HepG2 (cell line): ENCODE data around the gene TUBA3C. TPM values are rescaled to one million over a fixed set of nuclear protein-coding genes. Genes with fewer than 3 reads are reported as not detected.

Experiments
- ATAC-seq: fragments of 200-7000 bp; cut with Tn5 transposase; 3 replicates; pipeline ENCODE4 v1.9.1; 2020; ENCODE audit warnings: mild to moderate bottlenecking, moderate library complexity
- BruUV-seq: library from RNA; stranded (reverse); fragments of 400-500 nt; replicated peaks from 2 replicates; lab custom pipeline; 2021; lab: Mats Ljungman, UMichigan
- CTCF ChIA-PET: fragments of 300-600 bp; formaldehyde crosslinking; extraction: SDS; loops from one replicate; lab custom pipeline; 2021; ENCODE audit warnings: low total read pairs, inconsistent platforms, low intra/inter-chr PET ratio; lab: Yijun Ruan, JAX
- POLR2A ChIA-PET: fragments of 350-600 bp; sonication (Branson Sonifier 250); formaldehyde crosslinking; loops from one replicate; lab custom pipeline; 2020; ENCODE audit warnings: antibody characterized with exemption, inconsistent platforms; lab: Yijun Ruan, JAX
- DNase-seq: peaks from one replicate; pipeline ENCODE4 v3.0.0-alpha.2; 2015; ENCODE audit warnings: low spot score
- FAIRE-seq: peaks from 3 replicates; lab custom pipeline; 2011; peaks lifted over from hg19 to GRCh38; lab: Jason Lieb, UNC
- H2AFZ ChIP-seq: one replicate; pipeline ENCODE4 v1.6.1; 2011; ENCODE audit warnings: low read length, inconsistent platforms
- H3K27ac ChIP-seq: fragments of 300-600 bp; 3 replicates; pipeline ENCODE4 v1.8.0; 2011; ENCODE audit warnings: mixed run types, mild to moderate bottlenecking, mixed read lengths, low read length, inconsistent platforms; ENCODE audit not compliant: insufficient read depth; ENCODE audit errors: extremely low read length
- H3K27me3 ChIP-seq, 2 experiments: fragments of 200-600 bp in 1 of 2; 2 replicates in 1 of 2; 3 replicates in 1 of 2; pipeline versions ENCODE4 v1.6.0 to v1.8.0; 2011; ENCODE audit warnings: low read length in 2 of 2, mild to moderate bottlenecking in 2 of 2, moderate library complexity in 2 of 2, inconsistent platforms in 1 of 2; ENCODE audit not compliant: insufficient read depth in 2 of 2, control insufficient read depth in 1 of 2
- H3K36me3 ChIP-seq, 2 experiments: fragments of 200-600 bp in 1 of 2; replicated peaks in 1 of 2; 2 replicates in 1 of 2; 3 replicates in 1 of 2; pipeline versions ENCODE4 v1.5.1 to v1.8.0; 2011; ENCODE audit warnings: low read length in 2 of 2, inconsistent platforms in 1 of 2; ENCODE audit not compliant: insufficient read depth in 2 of 2, control insufficient read depth in 1 of 2
- H3K4me1 ChIP-seq: 2 replicates; pipeline ENCODE4 v1.5.1; 2012; ENCODE audit warnings: low read length, inconsistent platforms; ENCODE audit not compliant: insufficient read depth
- H3K4me2 ChIP-seq: 2 replicates; pipeline ENCODE4 v1.6.0; 2011; ENCODE audit warnings: low read depth, low read length, inconsistent platforms
- H3K4me3 ChIP-seq, 3 experiments: fragments of 200-600 bp in 1 of 3; sonication (generic), shearing (Covaris generic) in 1 of 3; replicated peaks in 1 of 3; 2 replicates each; pipeline ENCODE4 v1.5.1; 2011 to 2016; ENCODE audit warnings: low read length in 3 of 3, inconsistent platforms in 2 of 3, low read depth in 2 of 3, mild to moderate bottlenecking in 2 of 3, control low read depth in 1 of 3, mixed read lengths in 1 of 3; ENCODE audit not compliant: insufficient read depth in 1 of 3
- H3K79me2 ChIP-seq: one replicate; pipeline ENCODE4 v1.6.1; 2011; ENCODE audit warnings: low read length, inconsistent platforms; ENCODE audit not compliant: insufficient read depth
- H3K9ac ChIP-seq: 2 replicates; pipeline ENCODE4 v1.6.0; 2011; ENCODE audit warnings: mild to moderate bottlenecking, low read depth, low read length, inconsistent platforms; ENCODE audit not compliant: insufficient read depth
- H3K9me3 ChIP-seq: 2 replicates; pipeline ENCODE4 v1.5.1; 2012; ENCODE audit warnings: mild to moderate bottlenecking, low read length
- H4K20me1 ChIP-seq: 2 replicates; pipeline ENCODE4 v1.6.0; 2011; ENCODE audit warnings: inconsistent platforms, mild to moderate bottlenecking, low read length, moderate library complexity; ENCODE audit not compliant: insufficient read depth
- AKAP8 ChIP-seq: sonication (generic); formaldehyde crosslinking; IDR thresholded peaks from 2 replicates; pipeline ENCODE4 v1.5.1; 2020; ENCODE audit warnings: mild to moderate bottlenecking, missing genetic modification reagents
- BRD4 ChIP-seq: sonication (generic); formaldehyde crosslinking; IDR thresholded peaks from 2 replicates; pipeline ENCODE4 v1.4.0; 2020; ENCODE audit warnings: missing genetic modification reagents
- HES4 ChIP-seq: sonication (generic); formaldehyde crosslinking; IDR thresholded peaks from 2 replicates; pipeline ENCODE4 v1.9.0; 2021; ENCODE audit warnings: mild to moderate bottlenecking, missing genetic modification reagents, borderline replicate concordance
- HMG20B ChIP-seq: conservative IDR thresholded peaks from 2 replicates; pipeline ENCODE4 v1.6.1; 2016; ENCODE audit warnings: missing genetic modification reagents, missing compliant biosample characterization
- KMT2B ChIP-seq: IDR thresholded peaks from 2 replicates; pipeline ENCODE4 v1.6.1; 2016; ENCODE audit warnings: missing genetic modification reagents, missing compliant biosample characterization
- MIER2 ChIP-seq: IDR thresholded peaks from 2 replicates; pipeline ENCODE4 v1.6.1; 2016; ENCODE audit warnings: missing biosample characterization, missing genetic modification reagents
- NR2F6 ChIP-seq, 2 experiments: IDR thresholded peaks; 2 replicates each; pipeline ENCODE4 v1.6.1; 2016; ENCODE audit warnings: antibody characterized with exemption in 1 of 2, mild to moderate bottlenecking in 1 of 2
- SMARCC2 ChIP-seq: fragments of 450-650 bp; IDR thresholded peaks from 2 replicates; pipeline ENCODE4 v1.6.1; 2017; ENCODE audit warnings: antibody characterized with exemption, mild to moderate bottlenecking
- TBX2 ChIP-seq: sonication (generic); formaldehyde crosslinking; IDR thresholded peaks from 2 replicates; pipeline ENCODE4 v1.5.0; 2020; ENCODE audit warnings: missing genetic modification reagents, mild to moderate bottlenecking, borderline replicate concordance
- XRCC5 ChIP-seq: fragments of 200-400 bp; formaldehyde crosslinking; optimal IDR thresholded peaks from 2 replicates; pipeline ENCODE3; 2017; ENCODE audit warnings: mild to moderate bottlenecking, low read length
- ZKSCAN1 ChIP-seq: fragments of 150-350 bp; IDR thresholded peaks from 2 replicates; pipeline ENCODE4 v1.6.1; 2014; ENCODE audit warnings: low read length
- ZMYM4 ChIP-seq: sonication (generic); formaldehyde crosslinking; IDR thresholded peaks from 2 replicates; pipeline ENCODE4 v1.8.1; 2023; ENCODE audit warnings: mild to moderate bottlenecking, missing genetic modification reagents
- ZNF205 ChIP-seq: IDR thresholded peaks from 2 replicates; pipeline ENCODE4 v1.6.1; 2018; ENCODE audit warnings: missing biosample characterization, missing genetic modification reagents
- in situ Hi-C: cut with HindIII; loops from 2 replicates; pipeline ENCODE4 v1.10.0; 2017; ENCODE audit warnings: low pct_unique_long_range_greater_than_20kb; ENCODE audit not compliant: extremely low pct_ligation_motif_present
- intact Hi-C: fragments of 100-400 bp; cut with micrococcal nuclease; formaldehyde crosslinking; loops from one replicate; pipeline ENCODE4 v1.10.0; 2022; ENCODE audit not compliant: unreplicated experiment
- polyA plus RNA-seq, 8 experiments: library from polyadenylated mRNA; depleted of rRNA in 3 of 8; stranded (reverse) in 7 of 8; unstranded in 1 of 8; fragments of >200 nt; fragmentation: Illumina TruSeq in 4 of 8; extraction: Trizol in 4 of 8; gene quantifications; 2 replicates each; pipeline versions ENCODE4 v1.2.1 to v1.2.3, GENCODE V29; 2011 to 2016; ENCODE audit warnings: low read depth in 4 of 8, missing spikeins in 1 of 8, mixed read lengths in 1 of 8; ENCODE audit not compliant: insufficient read depth in 1 of 8
- small RNA-seq, 3 experiments: library from RNA; depleted of rRNA; stranded (forward); fragments of <200 nt; gene quantifications; one replicate each; pipeline ENCODE3, GENCODE V24; 2012; ENCODE audit warnings: low read depth in 2 of 3, low replicate concordance in 1 of 3; ENCODE audit not compliant: insufficient read length in 3 of 3, insufficient read depth in 2 of 3
- total RNA-seq, 5 experiments: library from RNA; depleted of rRNA; stranded (reverse); fragments of >200 nt; fragmentation: Illumina TruSeq; extraction: Trizol; gene quantifications; 2 replicates each; pipeline ENCODE4 v1.2.3, GENCODE V29; 2016; ENCODE audit warnings: low read depth in 1 of 5

The TUBA3C gene
- total and polyA plus RNA-seq, 2 of the 13 experiments (the other 11 are each of a cell fraction or from before 2014, with no cell fraction given), result not detected

DNA sequence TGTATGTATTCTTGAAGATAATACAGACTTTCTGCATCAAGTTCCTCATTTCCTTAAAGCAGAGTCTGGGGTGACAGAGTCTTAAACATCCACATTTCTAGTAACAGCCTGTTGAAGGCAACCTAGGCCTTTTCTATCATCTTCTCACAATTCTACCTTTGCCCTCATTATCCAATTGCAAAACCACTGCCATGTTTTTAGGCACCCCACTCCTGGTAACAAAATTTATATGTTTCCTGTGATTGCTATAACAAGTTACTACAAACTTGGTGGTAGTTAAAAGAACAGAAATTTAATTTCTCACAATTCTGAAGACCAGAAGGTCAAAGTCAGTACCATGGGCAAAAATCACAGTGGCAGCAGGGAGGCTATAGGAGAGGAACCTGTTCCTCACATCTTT is 33.1 kb downstream of the TUBA3C start:
- ATAC-seq, result no peak
- Histone ChIP-seq H3K27me3 (no peaks in the 10 kb centered on the region), H3K4me3 (no peak overlapping the region), H3K27ac (no peak overlapping the region), H3K9ac (no peak overlapping the region), H4K20me1 (no peaks in the 10 kb centered on the region), H2AFZ (no peak overlapping the region), H3K4me1 (no peaks in the 10 kb centered on the region)
- ChIA-PET CTCF (no interaction called here), POLR2A (no interaction called here)
- no peak for FAIRE-seq
- in situ Hi-C loops (no loop called here), intact Hi-C loops (no loop called here)
- BruUV-seq, result no TSS peak
- TF ChIP-seq NR2F6 (IDR thresholded peaks at IDR 0.05) (no peak), NR2F6 (CRISPR knock-in tag; IDR thresholded peaks at IDR 0.05) (no peak), ZNF205 (CRISPR knock-in tag) (no peak), TBX2 (no peak), ZKSCAN1 (no peak), MIER2 (CRISPR knock-in tag) (no peak), KMT2B (CRISPR knock-in tag) (no peak), HES4 (no peak), BRD4 (CRISPR knock-in tag) (no peak), XRCC5 (no peak), ZMYM4 (CRISPR knock-in tag) (no peak), AKAP8 (CRISPR knock-in tag) (no peak), SMARCC2 (no peak), HMG20B (no peak)
- TF ChIP-seq, all 625 proteins: peak for 0
- Histone ChIP-seq H3K36me3 (no peaks in the 10 kb centered on the region), H3K9me3 (peaks cover 8% of the 10 kb centered on the region), H3K79me2 (no peaks in the 10 kb centered on the region), H3K4me2 (no peak overlapping the region)
- DNase-seq, result no peak

Small RNA genes lying within 50 kb of the gene (small RNA-seq; reads per million reads assigned to genes)
- 0 reads per million in 3 experiments for gene AL139327.4
